ENCODE results near the gene MVD.
A peak's percentile ranks its signal among the peaks of the same experiment; 100 is the strongest.

The MVD gene

GRCh38 chr16:88681084-88681680 lies 18.3 kb upstream of the MVD start:
- H3K27me3 ChIP-seq (replicated peaks) = no peaks in the 10 kb centered on the region
- no peaks in the 10 kb centered on the region for H3K36me3 ChIP-seq (replicated peaks)
- no peak overlapping the region for H3K27ac ChIP-seq
- DNase-seq = no peak
- peak; percentile 51 for TF ChIP-seq CTCF (IDR thresholded peaks at IDR 0.05; ENCODE audit: low read depth, low read length, missing control alignments)
- in situ Hi-C loops (cut with HindIII; ENCODE audit: low pct_ligation_motif_present, low sequenced_read_pairs) = loop anchor here (10.0 kb wide), 1 partner anchor 104 kb away; the partner anchor contains the start of gene PIEZO1
- no peak overlapping the region for H3K4me3 ChIP-seq (ENCODE audit: low read depth, low read length)

GRCh38 chr16:88680554-88681083 lies 17.7 kb upstream of the MVD start:
- Histone ChIP-seq H3K36me3 (replicated peaks) (no peaks in the 10 kb centered on the region), H3K4me3 (ENCODE audit: low read depth, low read length) (no peak overlapping the region), H3K27me3 (replicated peaks) (no peaks in the 10 kb centered on the region), H3K27ac (no peak overlapping the region)
- no peak for DNase-seq
- in situ Hi-C loops (cut with HindIII; ENCODE audit: low pct_ligation_motif_present, low sequenced_read_pairs) = loop anchor here (10.0 kb wide), 1 partner anchor 104 kb away; the partner anchor contains the start of gene PIEZO1
- no peak for TF ChIP-seq CTCF (IDR thresholded peaks at IDR 0.05; ENCODE audit: low read depth, low read length, missing control alignments)

- Histone ChIP-seq H3K27me3 (replicated peaks) (no peaks in the 10 kb centered on the region), H3K4me3 (ENCODE audit: low read depth, low read length) (no peak overlapping the region), H3K27ac (no peak overlapping the region), H3K36me3 (replicated peaks) (no peaks in the 10 kb centered on the region)
- no peak for TF ChIP-seq CTCF (IDR thresholded peaks at IDR 0.05; ENCODE audit: low read depth, low read length, missing control alignments)
- in situ Hi-C loops (cut with HindIII; ENCODE audit: low pct_ligation_motif_present, low sequenced_read_pairs) = no loop called here
- DNase-seq = no peak
These were observed 15.5 kb upstream of the MVD start for GRCh38 chr16:88678224-88678979.

- no peak overlapping the region for H3K4me3 ChIP-seq (ENCODE audit: low read depth, low read length)
- no peak for DNase-seq
- TF ChIP-seq CTCF (IDR thresholded peaks at IDR 0.05; ENCODE audit: low read depth, low read length, missing control alignments) = no peak
- no peaks in the 10 kb centered on the region for H3K27me3 ChIP-seq (replicated peaks)
- in situ Hi-C loops (cut with HindIII; ENCODE audit: low pct_ligation_motif_present, low sequenced_read_pairs) = no loop called here
- no peak overlapping the region for H3K27ac ChIP-seq
- no peaks in the 10 kb centered on the region for H3K36me3 ChIP-seq (replicated peaks)
These were observed 14.8 kb upstream of the MVD start for GRCh38 chr16:88677721-88678120.

GRCh38 chr16:88676502-88677242 lies 13.8 kb upstream of the MVD start:
- in situ Hi-C loops (cut with HindIII; ENCODE audit: low pct_ligation_motif_present, low sequenced_read_pairs) = no loop called here
- no peaks in the 10 kb centered on the region for H3K27me3 ChIP-seq (replicated peaks)
- H3K4me3 ChIP-seq (ENCODE audit: low read depth, low read length) = no peak overlapping the region
- no peaks in the 10 kb centered on the region for H3K36me3 ChIP-seq (replicated peaks)
- no peak for TF ChIP-seq CTCF (IDR thresholded peaks at IDR 0.05; ENCODE audit: low read depth, low read length, missing control alignments)
- no peak overlapping the region for H3K27ac ChIP-seq
- no peak for DNase-seq
